DOHH2 (cell line): Measurements from ENCODE around the gene DNAJC24.

Experiments used
- CTCF ChIP-seq: fragments of 200-600 bp; sonication (generic); IDR thresholded peaks from one replicate; pipeline ENCODE4 v1.5.1; 2014; ENCODE audit warnings: antibody characterized with exemption, mild to moderate bottlenecking, low read depth, low read length; ENCODE audit not compliant: poor library complexity, severe bottlenecking
- EZH2phosphoT487 ChIP-seq: fragments of 200-600 bp; sonication (generic); IDR thresholded peaks from 2 replicates; pipeline ENCODE4 v1.6.1; 2017; ENCODE audit warnings: borderline replicate concordance, mild to moderate bottlenecking, antibody characterized with exemption, low read length, moderate library complexity, mixed read lengths

GRCh38 chr11:31422703-31423102, 53.0 kb downstream of the DNAJC24 start:
- TF ChIP-seq CTCF (no peak), EZH2phosphoT487 (no peak)
